DND-41 (cell line): ENCODE results near the gene AUTS2.

Experiments
- ATAC-seq: fragments of 200-7000 bp; cut with Tn5 transposase; 3 replicates; pipeline ENCODE4 v1.9.1; 2021; ENCODE audit warnings: low read depth; ENCODE audit not compliant: insufficient read depth
- DNase-seq: peaks from one replicate; pipeline ENCODE4 v3.0.0-alpha.2; 2020
- H2AFZ ChIP-seq: 2 replicates; pipeline ENCODE4 v1.6.0; 2012; ENCODE audit warnings: low read depth, low read length
- H3K27ac ChIP-seq: 2 replicates; pipeline ENCODE4 v1.5.1; 2012; ENCODE audit warnings: low read length, inconsistent platforms
- H3K27me3 ChIP-seq: fragments of 200-600 bp; sonication (generic); 2 replicates; pipeline ENCODE4 v1.6.0; 2012; ENCODE audit warnings: low read length, mild to moderate bottlenecking, inconsistent platforms; ENCODE audit not compliant: insufficient read depth, poor library complexity
- H3K36me3 ChIP-seq: 2 replicates; pipeline ENCODE4 v1.5.1; 2012; ENCODE audit warnings: low read length, inconsistent platforms; ENCODE audit not compliant: insufficient read depth
- H3K4me1 ChIP-seq: 2 replicates; pipeline ENCODE4 v1.5.1; 2012; ENCODE audit warnings: mild to moderate bottlenecking, low read length; ENCODE audit not compliant: insufficient read depth
- H3K4me2 ChIP-seq: 2 replicates; pipeline ENCODE4 v1.6.0; 2012; ENCODE audit warnings: mild to moderate bottlenecking, moderate library complexity, low read length, inconsistent platforms; ENCODE audit not compliant: insufficient read depth
- H3K4me3 ChIP-seq, 2 experiments: fragments of 200-600 bp in 1 of 2; shearing (Covaris generic) in 1 of 2; 2 replicates each; pipeline ENCODE4 v1.5.1; 2012 to 2016; ENCODE audit warnings: inconsistent platforms in 2 of 2, low read length in 2 of 2, mild to moderate bottlenecking in 2 of 2, low read depth in 1 of 2, moderate library complexity in 1 of 2
- H3K79me2 ChIP-seq: 2 replicates; pipeline ENCODE4 v1.6.0; 2012; ENCODE audit warnings: low read length, inconsistent platforms; ENCODE audit not compliant: insufficient read depth
- H3K9ac ChIP-seq: 2 replicates; pipeline ENCODE4 v1.6.0; 2012; ENCODE audit warnings: low read depth, mild to moderate bottlenecking, inconsistent platforms, low read length, moderate library complexity
- H3K9me3 ChIP-seq: 2 replicates; pipeline ENCODE4 v1.5.1; 2012; ENCODE audit warnings: low read length, moderate library complexity, mild to moderate bottlenecking, inconsistent platforms; ENCODE audit not compliant: insufficient read depth, severe bottlenecking
- H4K20me1 ChIP-seq: 2 replicates; pipeline ENCODE4 v1.6.0; 2012; ENCODE audit warnings: low read length; ENCODE audit not compliant: insufficient read depth
- CTCF ChIP-seq: IDR thresholded peaks from 2 replicates; pipeline ENCODE4 v1.5.1; 2012; ENCODE audit warnings: borderline replicate concordance, low read length, moderate library complexity, mild to moderate bottlenecking; ENCODE audit not compliant: poor library complexity, severe bottlenecking; ENCODE audit errors: extremely low read depth
- EZH2 ChIP-seq: IDR thresholded peaks from 3 replicates; pipeline ENCODE4 v1.6.1; 2012; ENCODE audit warnings: borderline replicate concordance, low read depth, mild to moderate bottlenecking, moderate library complexity, low read length, inconsistent platforms; ENCODE audit not compliant: severe bottlenecking

AUTS2 gene

GRCh38 chr7:69791739-69792138, 193.5 kb downstream of the AUTS2 start:
- Histone ChIP-seq H3K79me2 (peaks cover 20% of the 10 kb centered on the region), H3K4me3 (no peak overlapping the region), H3K4me1 (no peaks in the 10 kb centered on the region), H3K9me3 (no peaks in the 10 kb centered on the region), H3K9ac (no peak overlapping the region), H3K4me2 (no peak overlapping the region), H2AFZ (no peak overlapping the region), H3K27ac (no peak overlapping the region), H3K36me3 (no peaks in the 10 kb centered on the region), H3K27me3 (no peaks in the 10 kb centered on the region), H4K20me1 (peaks cover 17% of the 10 kb centered on the region)
- no peak for ATAC-seq
- TF ChIP-seq EZH2 (no peak), CTCF (no peak)
- DNase-seq, result no peak

GRCh38 chr7:69795932-69796331, 197.7 kb downstream of the AUTS2 start:
- H3K27ac ChIP-seq, result no peak overlapping the region
- peaks cover 29% of the 10 kb centered on the region for H4K20me1 ChIP-seq
- H3K9me3 ChIP-seq, result no peaks in the 10 kb centered on the region
- no peaks in the 10 kb centered on the region for H3K27me3 ChIP-seq
- no peak for DNase-seq
- no peaks in the 10 kb centered on the region for H3K4me1 ChIP-seq
- no peak overlapping the region for H3K9ac ChIP-seq
- no peaks in the 10 kb centered on the region for H3K36me3 ChIP-seq
- peaks cover 23% of the 10 kb centered on the region for H3K79me2 ChIP-seq
- H3K4me2 ChIP-seq, result no peak overlapping the region
- H2AFZ ChIP-seq, result no peak overlapping the region
- H3K4me3 ChIP-seq, result no peak overlapping the region
- no peak for ATAC-seq
- TF ChIP-seq EZH2, result no peak
- TF ChIP-seq CTCF, result no peak

GRCh38 chr7:69796416-69796815, 198.1 kb downstream of the AUTS2 start:
- no peak overlapping the region for H3K9ac ChIP-seq
- no peak for TF ChIP-seq EZH2
- no peak for TF ChIP-seq CTCF
- no peaks in the 10 kb centered on the region for H3K36me3 ChIP-seq
- no peak overlapping the region for H2AFZ ChIP-seq
- ATAC-seq (no peak), DNase-seq (no peak)
- H3K4me2 ChIP-seq, result no peak overlapping the region
- no peaks in the 10 kb centered on the region for H3K9me3 ChIP-seq
- H3K79me2 ChIP-seq, result peaks cover 20% of the 10 kb centered on the region
- H3K4me1 ChIP-seq, result no peaks in the 10 kb centered on the region
- peaks cover 25% of the 10 kb centered on the region for H4K20me1 ChIP-seq
- H3K4me3 ChIP-seq, result no peak overlapping the region
- no peak overlapping the region for H3K27ac ChIP-seq
- H3K27me3 ChIP-seq, result no peaks in the 10 kb centered on the region
